ENCODE measurements around the gene SSTR3.
A peak's percentile ranks its signal among the peaks of the same experiment; 100 is the strongest.

Gene SSTR3

GRCh38 chr22:37184380-37184755 lies 27.9 kb downstream of the SSTR3 start:
- H3K4me1 Mint-ChIP-seq = peaks cover 61% of the 10 kb centered on the region
- no peak overlapping the region for H3K27ac Mint-ChIP-seq
- no peak for DNase-seq
- H3K27me3 Mint-ChIP-seq (ENCODE audit: low read depth, poor library complexity) = peaks cover 3% of the 10 kb centered on the region
- no peaks in the 10 kb centered on the region for H3K9me3 Mint-ChIP-seq
- H3K4me3 Mint-ChIP-seq = no peak overlapping the region
- H3K36me3 Mint-ChIP-seq (ENCODE audit: low read depth) = peaks cover under 1% of the 10 kb centered on the region
- no peak for TF ChIP-seq CTCF (IDR thresholded peaks at IDR 0.05)

GRCh38 chr22:37183432-37184379 lies 28.6 kb downstream of the SSTR3 start:
- Mint-ChIP-seq H3K4me3 (no peak overlapping the region), H3K27ac (peak overlapping the region; percentile 61), H3K4me1 (peaks cover 61% of the 10 kb centered on the region), H3K9me3 (no peaks in the 10 kb centered on the region), H3K36me3 (ENCODE audit: low read depth) (no peaks in the 10 kb centered on the region), H3K27me3 (ENCODE audit: low read depth, poor library complexity) (peaks cover 3% of the 10 kb centered on the region)
- no peak for DNase-seq
- TF ChIP-seq CTCF (IDR thresholded peaks at IDR 0.05) = no peak

- Mint-ChIP-seq H3K4me1 (peaks cover 61% of the 10 kb centered on the region), H3K4me3 (no peak overlapping the region), H3K27me3 (ENCODE audit: low read depth, poor library complexity) (peaks cover 6% of the 10 kb centered on the region), H3K27ac (no peak overlapping the region), H3K9me3 (no peaks in the 10 kb centered on the region), H3K36me3 (ENCODE audit: low read depth) (no peaks in the 10 kb centered on the region)
- no peak for DNase-seq
- TF ChIP-seq CTCF (IDR thresholded peaks at IDR 0.05) = no peak
Observed at GRCh38 chr22:37182949-37183245, 29.4 kb downstream of the SSTR3 start.

GRCh38 chr22:37182101-37182948 lies 30.0 kb downstream of the SSTR3 start:
- Mint-ChIP-seq H3K4me3 (no peak overlapping the region), H3K9me3 (no peaks in the 10 kb centered on the region), H3K27me3 (ENCODE audit: low read depth, poor library complexity) (peaks cover 8% of the 10 kb centered on the region), H3K36me3 (ENCODE audit: low read depth) (no peaks in the 10 kb centered on the region), H3K4me1 (peaks cover 61% of the 10 kb centered on the region), H3K27ac (no peak overlapping the region)
- no peak for TF ChIP-seq CTCF (IDR thresholded peaks at IDR 0.05)
- no peak for DNase-seq

GRCh38 chr22:37181681-37182080 lies 30.6 kb downstream of the SSTR3 start:
- Mint-ChIP-seq H3K36me3 (ENCODE audit: low read depth) (no peaks in the 10 kb centered on the region), H3K27me3 (ENCODE audit: low read depth, poor library complexity) (peaks cover 9% of the 10 kb centered on the region), H3K27ac (no peak overlapping the region), H3K9me3 (no peaks in the 10 kb centered on the region), H3K4me3 (no peak overlapping the region), H3K4me1 (peaks cover 63% of the 10 kb centered on the region)
- no peak for DNase-seq
- no peak for TF ChIP-seq CTCF (IDR thresholded peaks at IDR 0.05)
